NCI-H2081 (cell line): ENCODE data around the gene B4GALT6.
"Not testable (repeated sequence)": the region's sequence is repeated elsewhere in the genome, so short reads cannot be mapped to it uniquely, and the experiment has no call there.

ENCODE experiments used
- DNase-seq, 2 experiments: peaks; one replicate each; lab custom pipeline; 2025; lab: John Stamatoyannopoulos, UW

The B4GALT6 gene

GRCh38 chr18:31684279-31685096, at the start of gene B4GALT6:
Gene B4GALT6, minus strand, starts transcription at chr18:31684581. Its CDS starts 155 bp downstream, at chr18:31684426.
- peak; percentile 37 to 43 for DNase-seq

GRCh38 chr18:31731628-31732027, 47.2 kb upstream of the B4GALT6 start:
- DNase-seq = no peak

GRCh38 chr18:31729196-31729595, 44.8 kb upstream of the B4GALT6 start:
- not testable (repeated sequence) for DNase-seq

GRCh38 chr18:31723990-31724711, 39.8 kb upstream of the B4GALT6 start:
- DNase-seq = no peak

GRCh38 chr18:31723639-31723989, 39.2 kb upstream of the B4GALT6 start:
- DNase-seq = no peak

GRCh38 chr18:31722369-31722957, 38.1 kb upstream of the B4GALT6 start:
- DNase-seq = peak; percentile 67 to 70

GRCh38 chr18:31721601-31722000, 37.2 kb upstream of the B4GALT6 start:
- no peak for DNase-seq

- DNase-seq = no peak
Measured at GRCh38 chr18:31720867-31721266, 36.5 kb upstream of the B4GALT6 start.

- DNase-seq = no peak
Measured at GRCh38 chr18:31719363-31720006, 35.1 kb upstream of the B4GALT6 start.

GRCh38 chr18:31718386-31718785, 34.0 kb upstream of the B4GALT6 start:
- no peak for DNase-seq

- no peak for DNase-seq
Measured at GRCh38 chr18:31716362-31716761, 32.0 kb upstream of the B4GALT6 start.

GRCh38 chr18:31711365-31712172, 27.2 kb upstream of the B4GALT6 start:
- DNase-seq = no peak

- no peak for DNase-seq
Measured at GRCh38 chr18:31710826-31711225, 26.4 kb upstream of the B4GALT6 start.

- no peak for DNase-seq
Measured at GRCh38 chr18:31707815-31708214, 23.4 kb upstream of the B4GALT6 start.

- DNase-seq = no peak
Measured at GRCh38 chr18:31702449-31702848, 18.1 kb upstream of the B4GALT6 start.

GRCh38 chr18:31701744-31702143, 17.4 kb upstream of the B4GALT6 start:
- no peak for DNase-seq

- DNase-seq = no peak
Measured at GRCh38 chr18:31700990-31701389, 16.6 kb upstream of the B4GALT6 start.

GRCh38 chr18:31697351-31698298, 13.2 kb upstream of the B4GALT6 start:
- no peak for DNase-seq

GRCh38 chr18:31695989-31696388, 11.6 kb upstream of the B4GALT6 start:
- no peak for DNase-seq

- no peak for DNase-seq
Measured at GRCh38 chr18:31694297-31694696, 9.9 kb upstream of the B4GALT6 start.
